ENCODE data around the gene POP7. TPM values are rescaled to one million over a fixed set of nuclear protein-coding genes. Genes with fewer than 3 reads are reported as not detected.
"Not testable (repeated sequence)": the region's sequence is repeated elsewhere in the genome, so short reads cannot be mapped to it uniquely, and the experiment has no call there.

Gene POP7
- total RNA-seq, 2 experiments from 2014 or later = 38.7 to 42.2 TPM

DNA sequence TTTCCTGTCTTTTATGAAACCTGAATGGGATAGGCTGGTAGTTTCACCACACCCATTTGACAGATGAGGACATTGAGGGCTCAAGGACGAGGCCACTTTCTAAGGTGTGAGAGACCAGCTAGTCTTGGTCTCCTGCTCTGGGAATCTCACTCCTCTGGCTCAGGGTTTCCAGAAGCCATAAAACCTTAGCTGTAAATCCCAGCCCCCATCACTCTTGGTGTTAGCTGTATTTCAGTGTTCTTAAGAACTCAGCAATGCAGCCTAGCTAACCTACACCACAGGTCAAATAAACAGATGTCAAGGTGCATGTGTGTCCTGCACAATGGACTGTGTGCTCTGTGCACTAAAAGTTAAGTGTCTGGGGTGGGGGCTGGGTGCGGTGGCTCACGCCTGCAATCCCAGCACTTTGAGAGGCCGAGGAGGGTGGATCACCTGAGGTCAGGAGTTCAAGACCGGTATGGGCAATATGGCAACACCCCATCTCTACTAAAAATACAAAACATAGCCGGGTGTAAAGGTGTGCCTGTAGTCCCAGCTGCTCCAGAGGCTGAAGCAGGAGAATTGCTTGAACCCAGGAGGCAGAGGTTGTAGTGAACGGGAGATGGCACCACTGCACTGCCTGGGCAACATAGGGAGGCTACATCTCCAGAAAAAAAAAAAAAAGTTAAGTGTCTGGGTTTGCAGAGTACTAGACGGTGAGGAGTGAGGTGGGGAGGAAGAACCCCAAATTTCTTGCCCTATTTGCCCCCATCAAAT is 13.8 kb downstream of the POP7 start:
- Mint-ChIP-seq H3K4me3 (no peak overlapping the region), H3K27ac (no peak overlapping the region), H3K9me3 (peaks cover 5% of the 10 kb centered on the region), H3K4me1 (ENCODE audit: low read depth) (peaks cover 2% of the 10 kb centered on the region), H3K36me3 (no peaks in the 10 kb centered on the region), H3K27me3 (peaks cover 40% of the 10 kb centered on the region)
- DNase-seq = no peak
- intact Hi-C loops (cut with micrococcal nuclease) = no loop called here
- CTCF ChIA-PET = interaction anchor here (0.7 kb wide), 1 partner anchor 105 kb away, joined by 3 read pairs; no protein-coding TSS in a partner anchor
- POLR2A ChIA-PET = interaction anchor here (1.3 kb wide), 1 partner anchor 14 kb away, joined by 3 read pairs; the partner anchor contains the start of gene POP7

GRCh38 chr7:100720279-100720670 is 14.4 kb downstream of the POP7 start, which contains the start of gene EPO:
Gene EPO (plus strand): TSS chr7:100720468. CDS start chr7:100720981, 513 bp downstream.
- no peak within 1 kb of the TSS for H3K27ac Mint-ChIP-seq
- peaks cover 5% of the 10 kb centered on the region for H3K4me1 Mint-ChIP-seq (ENCODE audit: low read depth)
- H3K9me3 Mint-ChIP-seq = peaks cover 5% of the 10 kb centered on the region
- intact Hi-C loops (cut with micrococcal nuclease) = no loop called here
- no peak for DNase-seq
- no peak within 1 kb of the TSS for H3K4me3 Mint-ChIP-seq
- ChIA-PET CTCF (interaction anchor here (1.8 kb wide), 1 partner anchor 14 kb away, joined by 7 read pairs; the partner anchor contains the start of gene POP7), POLR2A (interaction anchor here (1.3 kb wide), 1 partner anchor 14 kb away, joined by 3 read pairs; the partner anchor contains the start of gene POP7)
- H3K27me3 Mint-ChIP-seq = peaks cover 41% of the 10 kb centered on the region
- no peaks in the 10 kb centered on the region for H3K36me3 Mint-ChIP-seq

DNA sequence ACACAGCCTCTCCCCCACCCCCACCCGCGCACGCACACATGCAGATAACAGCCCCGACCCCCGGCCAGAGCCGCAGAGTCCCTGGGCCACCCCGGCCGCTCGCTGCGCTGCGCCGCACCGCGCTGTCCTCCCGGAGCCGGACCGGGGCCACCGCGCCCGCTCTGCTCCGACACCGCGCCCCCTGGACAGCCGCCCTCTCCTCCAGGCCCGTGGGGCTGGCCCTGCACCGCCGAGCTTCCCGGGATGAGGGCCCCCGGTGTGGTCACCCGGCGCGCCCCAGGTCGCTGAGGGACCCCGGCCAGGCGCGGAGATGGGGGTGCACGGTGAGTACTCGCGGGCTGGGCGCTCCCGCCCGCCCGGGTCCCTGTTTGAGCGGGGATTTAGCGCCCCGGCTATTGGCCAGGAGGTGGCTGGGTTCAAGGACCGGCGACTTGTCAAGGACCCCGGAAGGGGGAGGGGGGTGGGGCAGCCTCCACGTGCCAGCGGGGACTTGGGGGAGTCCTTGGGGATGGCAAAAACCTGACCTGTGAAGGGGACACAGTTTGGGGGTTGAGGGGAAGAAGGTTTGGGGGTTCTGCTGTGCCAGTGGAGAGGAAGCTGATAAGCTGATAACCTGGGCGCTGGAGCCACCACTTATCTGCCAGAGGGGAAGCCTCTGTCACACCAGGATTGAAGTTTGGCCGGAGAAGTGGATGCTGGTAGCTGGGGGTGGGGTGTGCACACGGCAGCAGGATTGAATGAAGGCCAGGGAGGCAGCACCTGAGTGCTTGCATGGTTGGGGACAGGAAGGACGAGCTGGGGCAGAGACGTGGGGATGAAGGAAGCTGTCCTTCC is 15.0 kb downstream of the POP7 start:
- Mint-ChIP-seq H3K4me3 (no peak overlapping the region), H3K27me3 (peaks cover 41% of the 10 kb centered on the region), H3K36me3 (no peaks in the 10 kb centered on the region), H3K9me3 (peaks cover 5% of the 10 kb centered on the region), H3K4me1 (ENCODE audit: low read depth) (peaks cover 5% of the 10 kb centered on the region), H3K27ac (no peak overlapping the region)
- intact Hi-C loops (cut with micrococcal nuclease) = no loop called here
- POLR2A ChIA-PET = no interaction called here
- DNase-seq = no peak
- CTCF ChIA-PET = interaction anchor here (1.8 kb wide), 1 partner anchor 15 kb away, joined by 7 read pairs; the partner anchor contains the start of gene POP7

- Mint-ChIP-seq H3K36me3 (no peaks in the 10 kb centered on the region), H3K4me1 (ENCODE audit: low read depth) (peaks cover 5% of the 10 kb centered on the region), H3K27ac (no peak overlapping the region), H3K27me3 (peaks cover 41% of the 10 kb centered on the region), H3K9me3 (peaks cover 5% of the 10 kb centered on the region), H3K4me3 (no peak overlapping the region)
- no peak for DNase-seq
- POLR2A ChIA-PET = no interaction called here
- intact Hi-C loops (cut with micrococcal nuclease) = no loop called here
- CTCF ChIA-PET = interaction anchor here (1.8 kb wide), 1 partner anchor 16 kb away, joined by 7 read pairs; the partner anchor contains the start of gene POP7
Observed at GRCh38 chr7:100721505-100721812, 15.5 kb downstream of the POP7 start.

DNA sequence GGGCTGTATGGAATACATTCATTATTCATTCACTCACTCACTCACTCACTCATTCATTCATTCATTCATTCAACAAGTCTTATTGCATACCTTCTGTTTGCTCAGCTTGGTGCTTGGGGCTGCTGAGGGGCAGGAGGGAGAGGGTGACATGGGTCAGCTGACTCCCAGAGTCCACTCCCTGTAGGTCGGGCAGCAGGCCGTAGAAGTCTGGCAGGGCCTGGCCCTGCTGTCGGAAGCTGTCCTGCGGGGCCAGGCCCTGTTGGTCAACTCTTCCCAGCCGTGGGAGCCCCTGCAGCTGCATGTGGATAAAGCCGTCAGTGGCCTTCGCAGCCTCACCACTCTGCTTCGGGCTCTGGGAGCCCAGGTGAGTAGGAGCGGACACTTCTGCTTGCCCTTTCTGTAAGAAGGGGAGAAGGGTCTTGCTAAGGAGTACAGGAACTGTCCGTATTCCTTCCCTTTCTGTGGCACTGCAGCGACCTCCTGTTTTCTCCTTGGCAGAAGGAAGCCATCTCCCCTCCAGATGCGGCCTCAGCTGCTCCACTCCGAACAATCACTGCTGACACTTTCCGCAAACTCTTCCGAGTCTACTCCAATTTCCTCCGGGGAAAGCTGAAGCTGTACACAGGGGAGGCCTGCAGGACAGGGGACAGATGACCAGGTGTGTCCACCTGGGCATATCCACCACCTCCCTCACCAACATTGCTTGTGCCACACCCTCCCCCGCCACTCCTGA is 16.7 kb downstream of the POP7 start:
- H3K36me3 Mint-ChIP-seq = no peaks in the 10 kb centered on the region
- intact Hi-C loops (cut with micrococcal nuclease) = no loop called here
- no peak for DNase-seq
- POLR2A ChIA-PET = no interaction called here
- H3K4me3 Mint-ChIP-seq = no peak overlapping the region
- CTCF ChIA-PET = interaction anchor here (1.1 to 5.1 kb wide), 2 partner anchors 16 to 23 kb away, joined by 5 to 68 read pairs; partner anchors contain the start of gene POP7
- peaks cover 5% of the 10 kb centered on the region for H3K4me1 Mint-ChIP-seq (ENCODE audit: low read depth)
- H3K27ac Mint-ChIP-seq = no peak overlapping the region
- H3K27me3 Mint-ChIP-seq = peaks cover 41% of the 10 kb centered on the region
- H3K9me3 Mint-ChIP-seq = peaks cover 5% of the 10 kb centered on the region

DNA sequence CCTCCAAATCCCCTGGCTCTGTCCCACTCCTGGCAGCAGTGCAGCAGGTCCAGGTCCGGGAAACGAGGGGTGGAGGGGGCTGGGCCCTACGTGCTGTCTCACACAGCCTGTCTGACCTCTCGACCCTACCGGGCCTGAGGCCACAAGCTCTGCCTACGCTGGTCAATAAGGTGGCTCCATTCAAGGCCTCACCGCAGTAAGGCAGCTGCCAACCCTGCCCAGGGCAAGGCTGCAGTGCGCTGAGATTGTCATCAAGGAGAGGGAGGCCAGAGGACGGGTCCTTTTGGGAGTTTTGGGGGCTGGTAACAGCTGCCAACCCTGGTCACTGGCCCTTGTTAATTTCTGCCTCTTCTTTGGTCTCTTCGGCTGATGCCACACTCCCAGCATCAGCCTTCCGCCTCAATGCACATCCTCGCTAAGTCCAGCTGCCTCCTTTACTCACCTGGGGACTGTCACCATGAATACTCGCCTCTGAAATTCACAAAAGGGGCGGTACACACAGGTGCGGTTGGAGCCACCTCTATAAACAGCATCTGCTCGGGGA is 17.9 kb downstream of the POP7 start:
- Mint-ChIP-seq H3K36me3 (no peaks in the 10 kb centered on the region), H3K4me3 (no peak overlapping the region)

GRCh38 chr7:100724364-100724763 is 18.4 kb downstream of the POP7 start:
- DNase-seq; H3K36me3 Mint-ChIP-seq; H3K4me3 Mint-ChIP-seq; H3K27ac Mint-ChIP-seq; POLR2A ChIA-PET; H3K4me1 Mint-ChIP-seq (ENCODE audit: low read depth); H3K9me3 Mint-ChIP-seq: not testable (repeated sequence)
- peaks cover 37% of the 10 kb centered on the region for H3K27me3 Mint-ChIP-seq
- intact Hi-C loops (cut with micrococcal nuclease) = loop anchor here (2.0 kb wide), 1 partner anchor 20 kb away; no protein-coding TSS in a partner anchor
- CTCF ChIA-PET = interaction anchor here (0.9 to 5.1 kb wide), 7 partner anchors 11 to 165 kb away, joined by 3 to 68 read pairs (median 4); partner anchors contain the start of gene POP7

More for the DNA sequence above, 17.9 kb downstream of the POP7 start:
- Mint-ChIP-seq H3K4me1 (ENCODE audit: low read depth) (peaks cover 5% of the 10 kb centered on the region), H3K27me3 (peaks cover 41% of the 10 kb centered on the region), H3K27ac (no peak overlapping the region), H3K9me3 (no peaks in the 10 kb centered on the region)
- POLR2A ChIA-PET = no interaction called here
- DNase-seq = no peak
- intact Hi-C loops (cut with micrococcal nuclease) = loop anchor here (2.0 kb wide), 1 partner anchor 19 kb away; no protein-coding TSS in a partner anchor
- CTCF ChIA-PET = interaction anchor here (1.1 to 5.1 kb wide), 3 partner anchors 17 to 32 kb away, joined by 3 to 68 read pairs (median 5); partner anchors contain the start of gene POP7

DNA sequence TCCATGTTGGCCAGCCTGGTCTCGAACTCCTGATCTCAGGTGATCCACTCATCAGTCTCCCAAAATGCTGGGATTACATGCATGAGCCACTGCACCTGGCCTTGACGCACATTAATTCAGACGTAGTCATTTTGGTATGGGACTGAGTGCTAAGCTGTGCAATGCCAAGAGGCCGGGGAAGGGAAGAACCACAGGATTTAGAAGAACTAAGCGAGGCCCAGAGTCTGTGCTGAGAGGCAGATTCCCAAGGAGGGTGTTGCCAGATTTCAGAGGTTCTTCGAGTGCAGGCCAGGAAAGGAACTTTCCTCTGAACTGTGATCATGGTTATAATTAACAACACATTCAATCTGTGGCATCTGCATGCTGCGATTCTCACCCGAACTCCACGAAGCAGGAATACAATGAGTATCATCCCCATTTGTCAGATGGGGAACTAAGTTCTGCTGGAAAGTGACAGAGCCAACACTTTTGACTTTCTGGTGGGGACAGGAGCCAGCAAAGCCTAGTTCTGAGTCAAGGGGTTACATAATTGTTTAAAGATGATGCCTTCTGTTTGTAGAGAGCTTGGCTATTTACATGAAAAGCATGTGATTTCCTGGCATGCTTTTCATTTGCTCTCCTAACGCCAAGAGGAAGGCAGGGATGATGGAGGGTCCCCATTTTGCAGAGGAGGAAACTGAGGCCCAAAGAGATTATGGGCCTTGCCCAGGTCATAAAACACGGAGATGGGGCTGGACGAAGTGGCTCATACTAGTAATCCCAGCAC is 21.3 kb downstream of the POP7 start:
- intact Hi-C loops (cut with micrococcal nuclease) = no loop called here
- no peaks in the 10 kb centered on the region for H3K36me3 Mint-ChIP-seq
- peaks cover 16% of the 10 kb centered on the region for H3K27me3 Mint-ChIP-seq
- peaks cover 2% of the 10 kb centered on the region for H3K4me1 Mint-ChIP-seq (ENCODE audit: low read depth)
- no peak for DNase-seq
- CTCF ChIA-PET = interaction anchor here (0.5 to 5.1 kb wide), 6 partner anchors 16 to 164 kb away, joined by 3 to 68 read pairs (median 10); partner anchors contain the start of gene POP7
- no peak overlapping the region for H3K27ac Mint-ChIP-seq
- H3K4me3 Mint-ChIP-seq = no peak overlapping the region
- POLR2A ChIA-PET = no interaction called here
- no peaks in the 10 kb centered on the region for H3K9me3 Mint-ChIP-seq

GRCh38 chr7:100728196-100728595 is 22.3 kb downstream of the POP7 start:
- H3K4me1 Mint-ChIP-seq (ENCODE audit: low read depth) = peaks cover 2% of the 10 kb centered on the region
- H3K4me3 Mint-ChIP-seq = no peak overlapping the region
- peaks cover 11% of the 10 kb centered on the region for H3K27me3 Mint-ChIP-seq
- POLR2A ChIA-PET = no interaction called here
- H3K9me3 Mint-ChIP-seq = no peaks in the 10 kb centered on the region
- intact Hi-C loops (cut with micrococcal nuclease) = loop anchor here (2.0 kb wide), 1 partner anchor 15 kb away; no protein-coding TSS in a partner anchor
- H3K36me3 Mint-ChIP-seq = no peaks in the 10 kb centered on the region
- H3K27ac Mint-ChIP-seq = no peak overlapping the region
- no peak for DNase-seq
- CTCF ChIA-PET = interaction anchor here (1.0 to 4.0 kb wide), 3 partner anchors 15 to 165 kb away, joined by 3 to 20 read pairs (median 8); partner anchors contain the start of gene POP7

DNA sequence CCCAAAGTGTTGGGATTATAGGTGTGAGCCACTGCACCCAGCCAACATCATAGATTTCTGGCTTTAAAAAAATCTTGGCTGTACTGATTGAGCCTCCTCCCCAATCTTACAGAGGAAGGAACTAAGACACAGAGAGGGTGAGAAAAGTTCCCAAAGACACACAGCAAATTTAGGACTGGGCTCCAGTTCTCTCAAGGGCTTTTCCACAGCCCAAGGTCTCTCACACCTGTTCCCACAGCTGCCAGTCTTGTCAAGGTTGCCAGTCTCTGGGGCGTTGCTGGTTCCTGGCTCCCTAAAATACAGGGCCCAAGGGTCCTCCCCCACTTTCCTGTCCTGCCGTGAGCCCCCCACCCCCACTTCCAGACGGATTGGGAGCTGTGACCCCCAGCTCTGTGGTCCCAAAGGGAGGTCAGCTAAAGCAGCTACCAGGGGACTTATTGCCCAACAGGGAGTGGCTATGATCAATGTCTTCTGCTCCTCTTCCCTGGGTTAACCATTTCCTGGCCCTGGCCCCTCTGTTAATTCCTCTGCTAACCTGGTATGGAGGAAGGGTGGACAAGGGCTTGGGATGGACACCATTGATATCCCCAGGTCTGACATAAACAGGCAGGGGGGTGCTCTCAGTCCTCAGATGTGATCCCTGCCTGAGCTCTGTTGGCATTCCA is 24.3 kb downstream of the POP7 start:
- Mint-ChIP-seq H3K36me3 (no peaks in the 10 kb centered on the region), H3K4me1 (ENCODE audit: low read depth) (peaks cover under 1% of the 10 kb centered on the region), H3K4me3 (no peak overlapping the region), H3K27me3 (peaks cover 5% of the 10 kb centered on the region), H3K9me3 (no peaks in the 10 kb centered on the region), H3K27ac (no peak overlapping the region)
- ChIA-PET POLR2A (no interaction called here), CTCF (interaction anchor here (4.0 kb wide), 1 partner anchor 25 kb away, joined by 20 read pairs; the partner anchor contains the start of gene POP7)
- no peak for DNase-seq
- intact Hi-C loops (cut with micrococcal nuclease) = no loop called here
